GM21367 (cell line): ENCODE results near the gene TBC1D1.

Source experiments
- ATAC-seq: cut with Tn5 transposase; IDR thresholded peaks from one replicate; pipeline ENCODE4 v1.9.1; 2021; ENCODE audit not compliant: unreplicated experiment

Gene TBC1D1

DNA sequence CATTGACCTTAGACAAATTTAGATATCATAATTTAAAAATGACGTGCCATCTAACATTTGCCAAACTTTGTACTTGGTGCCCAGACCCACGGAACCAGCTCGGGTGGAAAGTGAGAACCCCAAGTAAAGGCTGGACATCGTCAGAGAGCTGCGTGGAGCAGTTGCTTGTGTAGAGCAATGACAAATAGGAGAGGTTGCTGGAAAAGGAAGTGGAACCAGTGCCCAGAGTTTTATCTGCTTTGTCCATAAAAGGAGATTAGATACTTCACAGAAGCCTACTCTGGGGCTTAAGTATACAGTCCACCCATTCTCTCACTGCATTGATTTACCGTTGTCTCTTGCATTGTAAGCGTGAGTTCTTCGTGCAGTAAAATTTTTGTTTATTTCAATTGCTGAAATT, 5.4 kb upstream of the TBC1D1 start:
- ATAC-seq = no peak

DNA sequence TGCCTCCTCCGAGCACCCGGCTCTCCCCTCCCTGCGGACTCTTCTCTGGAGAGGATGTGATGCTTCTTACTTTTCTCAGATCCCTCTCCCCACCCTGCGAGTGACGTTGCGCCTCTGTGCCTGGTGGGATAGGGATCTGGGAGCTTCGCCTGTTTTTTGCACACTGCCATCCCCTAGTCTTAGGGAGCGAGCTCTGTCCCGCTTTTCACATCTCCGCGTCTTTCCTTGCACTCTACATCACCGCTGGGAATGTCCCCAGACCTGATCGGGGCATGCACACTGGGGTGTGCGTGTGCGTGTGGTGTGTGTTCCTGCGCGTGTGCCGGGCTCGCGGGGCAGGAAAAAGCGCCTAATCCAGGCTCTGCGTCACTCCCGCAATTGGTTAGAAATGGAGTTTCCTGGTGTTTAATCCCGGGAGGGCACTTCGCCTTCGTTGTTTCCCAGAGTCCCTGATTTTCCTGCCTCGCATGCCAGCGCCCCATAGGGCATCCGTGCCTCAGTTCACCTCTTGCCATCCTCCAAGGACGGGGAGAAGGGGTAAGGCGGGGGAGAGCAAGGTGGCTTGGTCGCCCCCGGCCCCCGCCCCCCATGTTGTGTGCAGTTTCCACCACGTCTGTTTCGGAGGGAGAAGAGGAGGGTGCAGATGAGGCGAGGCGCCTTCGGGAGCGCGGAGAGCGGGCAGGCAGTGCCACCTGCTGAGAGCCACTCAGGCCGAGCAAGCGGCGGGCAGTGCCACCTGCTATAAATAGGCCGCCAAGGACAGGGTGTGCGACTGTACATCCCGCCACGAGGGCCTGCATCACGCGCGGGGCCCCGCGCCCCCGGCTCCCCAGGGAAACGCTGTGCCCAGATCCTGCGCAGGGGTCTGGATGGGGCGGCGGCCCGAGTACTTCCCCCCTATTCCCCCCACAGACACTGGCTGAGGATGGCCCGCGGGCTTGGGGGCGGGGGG, 759 bp upstream of the TBC1D1 start:
- peak; percentile 0 for ATAC-seq

DNA sequence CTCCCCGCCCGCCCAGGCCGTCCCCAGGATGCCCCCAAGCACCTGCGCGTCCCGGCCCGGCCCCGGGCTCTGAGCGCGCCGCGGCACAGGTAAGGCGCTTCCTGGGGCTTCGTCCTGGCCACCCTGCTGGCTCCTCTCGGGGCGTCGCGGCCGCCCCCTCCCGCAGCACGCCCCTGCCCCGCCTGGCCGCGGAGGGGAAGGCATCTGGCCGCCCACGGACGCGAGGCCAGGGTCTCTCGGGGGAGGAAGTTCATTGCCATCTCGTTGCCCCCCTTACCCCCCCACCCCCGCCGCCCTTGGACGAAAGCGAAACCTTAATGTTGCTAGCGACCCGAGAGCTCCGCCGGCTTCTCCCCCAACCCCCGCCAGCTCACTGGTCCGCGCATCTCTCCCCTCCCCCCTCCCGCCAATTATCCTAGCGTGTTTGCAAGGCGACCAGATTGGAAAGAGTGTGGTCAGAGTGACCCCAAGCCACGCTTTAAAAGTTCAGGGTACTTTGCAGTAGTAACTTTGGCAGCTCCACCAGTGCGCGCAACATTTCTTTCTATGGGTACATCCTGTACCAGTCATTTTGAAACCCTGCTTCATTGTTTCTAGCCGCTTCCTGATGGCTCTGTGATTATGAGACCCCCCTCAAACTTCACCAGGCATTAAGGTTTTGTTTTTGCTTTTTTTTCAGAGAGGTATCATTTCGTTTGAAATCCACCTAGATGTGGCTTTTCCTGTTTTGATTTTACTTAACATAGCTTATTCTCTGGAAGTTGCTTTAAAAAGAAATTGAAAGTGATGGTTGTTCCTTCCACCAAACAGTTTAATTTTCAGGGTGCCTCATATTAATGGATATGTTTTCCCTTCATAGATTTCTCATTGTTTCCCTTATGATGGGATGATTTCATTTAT, 626 bp downstream of the TBC1D1 start:
- ATAC-seq = peak; percentile 50

DNA sequence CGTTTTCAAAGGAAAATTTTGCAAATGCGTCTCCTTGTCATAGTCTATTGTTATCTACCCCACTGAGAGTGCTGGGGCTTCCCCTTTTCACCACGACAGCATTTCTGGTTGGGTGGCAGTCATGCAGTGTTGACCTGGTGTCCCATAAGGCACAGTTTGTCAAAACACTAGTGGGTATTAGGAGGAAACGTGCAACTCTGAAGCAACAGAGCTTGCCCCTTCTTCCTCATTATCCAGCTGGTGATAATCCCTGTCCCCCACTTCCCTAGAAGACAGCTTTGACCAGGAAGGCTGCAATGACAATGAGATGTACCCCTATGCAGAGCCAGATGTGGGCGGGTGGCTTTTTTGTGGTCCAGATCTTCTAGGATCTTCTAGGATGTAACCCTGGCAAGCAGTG, 1.8 kb downstream of the TBC1D1 start:
- peak; percentile 49 for ATAC-seq

DNA sequence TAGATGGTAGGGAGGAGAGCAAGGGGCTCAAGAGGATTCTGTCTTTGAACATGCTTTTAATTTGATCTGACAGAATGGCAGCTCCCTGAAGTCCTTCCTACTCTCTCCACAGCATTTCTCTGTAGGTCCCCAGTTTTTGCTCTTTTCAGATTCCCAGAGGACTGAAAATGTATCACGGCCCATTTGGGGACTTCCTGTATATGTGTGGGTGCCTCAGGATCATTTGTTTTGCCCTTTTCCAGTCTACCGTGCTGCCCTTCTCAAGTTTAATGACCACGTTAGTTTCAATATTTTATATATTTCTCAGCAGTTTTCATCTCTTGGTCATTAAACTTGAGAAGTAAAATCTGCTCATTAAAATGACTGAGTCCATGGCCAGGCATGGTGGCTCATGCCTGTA, 2.3 kb downstream of the TBC1D1 start:
- no peak for ATAC-seq

DNA sequence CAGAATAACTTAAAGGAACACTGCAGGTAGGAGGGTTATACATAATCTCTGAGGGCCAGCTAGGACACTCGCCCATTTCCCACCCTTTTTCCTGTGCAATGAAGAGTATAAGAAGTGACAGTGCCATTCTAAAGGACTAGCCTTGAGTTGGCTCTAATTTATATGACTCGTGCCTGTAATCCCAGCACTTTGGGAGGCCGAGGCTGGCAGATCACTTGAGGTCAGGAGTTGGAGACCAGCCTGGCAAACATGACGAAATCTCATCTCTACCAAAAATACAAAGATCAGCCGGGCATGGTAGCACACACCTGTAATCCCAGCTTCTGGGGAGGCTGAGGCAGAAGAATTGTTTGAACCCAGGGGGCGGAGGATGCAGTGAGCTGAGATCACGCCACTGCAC, 4.4 kb downstream of the TBC1D1 start:
- ATAC-seq = no peak

DNA sequence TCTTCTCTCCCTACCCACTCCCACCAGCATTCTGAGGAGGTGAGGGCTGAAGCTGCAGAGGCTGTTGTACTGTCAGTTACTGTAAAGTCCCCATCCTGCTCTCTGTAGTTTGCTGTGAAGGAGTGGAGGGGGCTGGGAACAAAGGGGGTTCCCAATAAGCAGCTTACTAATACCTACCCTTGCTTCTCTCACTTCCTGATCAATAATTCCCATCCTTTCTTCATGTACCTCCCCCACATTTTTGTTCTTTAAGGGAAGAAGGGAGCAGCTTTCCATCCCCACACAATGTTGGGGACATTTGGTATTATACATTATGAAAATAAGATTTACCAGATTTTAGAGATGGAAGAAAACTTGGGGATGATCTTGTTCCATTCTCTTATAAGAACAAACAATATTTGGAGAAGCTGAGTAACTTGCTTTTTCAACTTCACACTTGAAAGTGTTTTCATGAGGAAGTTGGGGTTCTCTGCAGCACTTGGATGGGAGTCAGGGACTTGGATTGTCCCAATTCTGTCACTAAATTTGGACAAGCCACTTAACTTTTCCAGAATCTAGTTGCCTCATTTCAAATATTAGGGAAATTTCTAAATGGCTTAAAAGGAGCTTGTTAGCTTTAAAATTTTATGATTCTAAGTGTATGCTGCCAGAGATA, 5.4 kb downstream of the TBC1D1 start:
- ATAC-seq = no peak

DNA sequence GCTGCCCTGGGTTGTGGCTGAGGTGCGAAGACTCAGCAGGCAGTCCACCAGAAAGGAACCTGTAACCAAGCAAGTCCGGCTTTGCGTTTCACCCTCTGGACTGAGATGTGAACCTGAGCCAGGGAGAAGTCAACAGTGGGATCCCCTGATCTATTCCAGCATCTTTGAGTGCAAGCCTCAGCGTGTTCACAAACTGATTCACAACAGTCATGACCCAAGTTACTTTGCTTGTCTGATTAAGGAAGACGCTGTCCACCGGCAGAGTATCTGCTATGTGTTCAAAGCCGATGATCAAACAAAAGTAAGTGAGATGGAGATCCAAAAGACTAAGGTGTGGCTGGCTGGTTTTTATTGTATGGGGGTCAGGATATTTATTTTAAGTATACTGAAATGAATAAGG, 11.3 kb downstream of the TBC1D1 start:
- no peak for ATAC-seq

DNA sequence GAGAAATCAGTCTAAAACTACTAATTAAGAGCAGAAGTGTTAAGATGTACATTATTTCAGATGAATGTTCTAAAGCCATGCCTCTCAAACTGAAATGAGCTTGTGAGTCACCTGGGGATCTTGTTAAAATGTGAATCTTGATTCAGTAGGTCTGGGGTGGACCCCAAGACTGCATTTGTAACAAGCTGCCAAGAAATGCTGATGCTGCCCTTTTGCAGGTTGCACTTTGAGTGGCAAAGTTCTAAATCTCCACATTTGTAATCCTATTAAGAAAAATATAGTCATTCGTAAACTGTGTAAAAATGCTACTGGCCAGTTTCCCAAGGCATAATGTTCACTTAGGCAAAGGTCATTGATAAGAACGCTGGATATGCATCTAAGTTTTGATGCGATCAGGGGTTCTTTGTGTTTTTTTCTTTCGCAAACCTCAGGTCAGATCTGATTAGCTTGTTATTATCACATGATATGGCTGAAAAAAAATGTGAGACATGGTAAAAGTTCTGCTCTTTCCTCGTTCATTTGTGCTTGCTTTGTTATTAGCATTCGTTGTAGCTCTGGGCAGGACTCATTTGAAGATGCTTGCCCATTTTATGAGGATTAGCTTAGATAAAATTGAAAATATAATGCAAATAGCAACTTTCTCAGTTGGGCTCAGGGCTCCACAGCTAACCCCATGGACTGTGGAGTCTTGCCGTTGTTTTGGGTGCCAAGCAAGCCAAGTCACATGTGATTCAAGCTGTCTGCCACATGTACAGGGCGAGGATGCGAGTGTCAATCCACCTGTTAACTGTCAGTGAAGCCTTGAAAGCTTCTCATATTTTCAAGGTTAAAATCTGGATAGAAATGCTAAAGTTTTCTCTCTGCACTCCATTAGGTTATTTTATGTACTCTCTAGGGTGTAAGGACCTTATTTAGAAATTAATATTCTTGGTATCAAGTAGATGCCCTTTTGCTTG, 12.1 kb downstream of the TBC1D1 start:
- ATAC-seq = no peak

DNA sequence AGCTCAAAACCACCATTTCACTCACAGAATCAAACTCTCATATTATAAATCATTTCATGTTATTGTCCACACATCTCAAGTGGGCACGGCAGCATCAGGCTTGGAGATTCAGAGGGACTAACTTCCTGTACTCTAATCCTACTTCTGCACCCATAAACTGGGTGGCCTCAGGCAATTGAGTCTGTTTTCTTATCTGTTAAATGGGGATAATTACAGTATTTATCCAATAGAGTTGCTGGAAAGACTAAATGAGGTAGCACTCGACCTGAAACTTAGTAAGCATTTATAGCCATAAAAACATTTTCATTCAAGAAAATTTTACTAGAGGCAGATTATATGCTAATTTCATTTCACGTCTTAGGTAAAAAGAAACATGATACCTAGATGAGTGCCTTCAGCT, 13.0 kb downstream of the TBC1D1 start:
- ATAC-seq = no peak

DNA sequence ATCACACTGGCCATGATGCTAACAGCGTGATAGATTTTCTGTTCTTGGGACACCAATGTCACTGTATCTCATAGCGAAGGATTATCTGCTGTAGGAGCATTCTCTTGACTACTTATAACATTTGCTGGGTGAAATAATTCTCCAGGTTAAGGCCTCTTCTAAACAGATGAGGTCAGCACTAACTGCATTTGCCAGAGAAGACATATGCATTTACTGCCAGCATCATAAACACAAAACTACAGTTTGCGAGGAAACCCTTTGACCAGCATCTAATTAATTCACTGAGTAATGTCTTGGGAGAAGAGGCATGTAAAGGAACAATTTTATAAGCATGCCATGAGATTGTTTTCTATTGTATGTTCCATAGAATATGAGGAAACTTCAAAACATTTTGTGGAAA, 13.9 kb downstream of the TBC1D1 start:
- ATAC-seq = no peak

DNA sequence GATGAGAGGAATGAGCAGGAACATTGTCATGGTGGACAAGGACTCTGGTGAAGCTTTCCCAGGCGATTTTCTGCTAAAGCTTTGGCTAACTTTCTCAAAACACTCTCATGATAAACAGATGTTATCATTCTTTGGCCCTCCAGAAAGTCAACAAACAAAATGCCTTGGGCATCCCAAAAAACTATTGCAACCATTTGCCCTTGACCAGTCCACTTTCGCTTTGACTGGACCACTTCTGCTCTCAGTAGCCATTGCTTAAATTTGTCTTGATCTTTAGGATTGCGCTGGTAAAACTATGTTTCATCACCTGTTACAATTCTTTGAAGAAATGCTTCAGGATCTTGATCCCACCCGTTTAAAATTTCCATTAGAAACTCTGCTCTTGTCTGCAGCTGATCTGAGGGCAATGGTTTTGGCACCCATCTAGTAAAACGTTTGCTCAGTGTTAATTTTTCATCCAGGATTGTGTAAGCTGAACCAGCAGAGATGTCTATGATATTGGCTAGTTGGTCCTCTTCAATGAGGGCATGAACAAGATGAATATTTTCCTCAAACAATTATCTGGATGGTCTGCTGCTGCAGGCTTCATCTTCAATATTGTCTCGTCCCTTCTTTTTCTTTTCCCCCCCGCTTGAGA, 14.8 kb downstream of the TBC1D1 start:
- ATAC-seq = no peak

DNA sequence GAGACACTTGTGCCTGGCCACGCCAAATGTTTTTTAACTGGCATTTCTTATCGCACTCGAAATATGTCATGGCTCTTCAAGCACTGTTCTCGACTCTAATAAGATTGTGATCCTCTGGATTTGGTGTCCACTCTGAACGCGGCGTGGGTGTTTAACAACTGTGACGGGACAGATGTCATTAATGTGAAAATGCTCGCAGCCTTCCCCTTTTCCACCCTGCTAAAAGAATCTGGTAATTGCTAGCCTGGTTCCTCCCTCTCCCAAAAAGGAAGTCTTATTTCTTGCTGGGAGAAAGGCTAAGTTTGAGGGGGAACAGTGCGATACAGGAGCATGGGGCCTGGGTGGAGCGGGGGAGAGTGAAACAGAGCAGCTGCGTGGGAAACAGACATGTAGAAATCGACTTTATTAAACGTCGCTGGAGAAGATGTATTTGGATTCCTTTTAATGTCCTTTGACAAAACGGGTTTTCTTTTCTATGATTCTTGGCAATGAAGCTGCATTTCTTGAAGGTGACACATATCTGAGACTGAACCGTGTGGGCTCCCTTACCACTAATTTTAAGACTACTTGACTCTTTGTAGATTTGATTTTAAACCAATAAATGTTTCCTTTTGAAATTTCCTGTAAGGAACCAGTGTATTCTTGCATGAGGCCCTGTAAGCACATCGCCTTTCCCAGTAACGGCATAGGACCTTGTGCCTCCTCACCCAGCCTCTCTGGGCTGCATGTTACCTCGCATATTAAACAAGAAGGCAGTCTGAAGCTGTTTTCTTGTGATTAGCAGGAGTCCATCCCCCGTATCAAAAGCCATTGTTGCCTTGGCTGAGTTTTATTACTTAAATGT, 17.8 kb downstream of the TBC1D1 start:
- ATAC-seq = no peak

DNA sequence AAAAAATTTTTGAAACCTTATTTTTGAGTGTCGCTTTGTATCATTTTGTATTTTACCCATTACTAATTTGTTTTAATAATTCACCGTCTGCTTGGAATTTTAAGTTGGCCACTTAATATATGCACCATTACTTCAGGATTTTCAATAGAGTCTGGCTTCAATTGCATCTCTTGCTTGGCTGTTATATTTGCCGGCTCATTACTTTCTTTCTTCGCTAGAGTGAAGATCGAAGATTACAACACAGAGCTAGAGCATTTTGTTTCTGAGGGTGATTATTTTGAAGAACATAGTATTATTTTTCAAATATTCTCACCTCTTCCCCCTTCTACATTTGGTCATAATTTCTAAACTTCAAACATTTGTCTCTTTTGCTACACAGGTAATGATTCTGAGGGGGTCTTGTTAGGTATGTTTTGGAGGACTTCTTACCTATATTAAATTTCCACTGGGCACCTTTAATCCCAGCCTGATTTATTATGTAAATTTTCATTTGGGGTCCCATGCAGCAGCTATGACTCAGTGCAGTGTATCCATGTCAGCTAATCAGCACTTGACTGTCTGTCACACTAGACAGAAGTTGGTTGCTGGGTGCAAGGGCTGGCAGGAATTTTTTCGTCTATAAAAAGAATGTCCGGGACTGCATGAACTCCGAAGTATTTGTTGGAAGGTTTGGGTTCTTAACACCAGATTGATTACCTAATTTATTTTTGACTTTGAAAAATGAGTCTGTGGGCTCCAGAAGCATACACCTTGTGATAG, 18.6 kb downstream of the TBC1D1 start:
- ATAC-seq = no peak

DNA sequence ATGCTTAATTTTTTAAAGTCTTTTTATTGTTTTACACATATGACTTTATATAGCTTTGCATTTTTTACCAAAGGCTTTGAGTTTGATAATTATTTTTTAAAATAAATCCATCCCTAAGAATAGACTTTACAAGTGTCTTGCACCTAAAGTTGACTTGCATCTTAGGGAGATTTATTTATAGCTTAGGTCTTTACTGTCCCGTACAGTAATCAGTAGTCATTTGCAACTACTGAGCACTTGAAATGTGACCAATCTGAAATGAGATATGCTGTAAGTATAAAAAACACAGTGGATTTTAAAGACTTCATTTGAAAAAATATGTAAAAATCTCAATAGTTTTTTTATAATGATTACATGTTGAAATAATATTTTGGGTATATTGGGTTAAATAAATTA, 19.2 kb downstream of the TBC1D1 start:
- no peak for ATAC-seq

DNA sequence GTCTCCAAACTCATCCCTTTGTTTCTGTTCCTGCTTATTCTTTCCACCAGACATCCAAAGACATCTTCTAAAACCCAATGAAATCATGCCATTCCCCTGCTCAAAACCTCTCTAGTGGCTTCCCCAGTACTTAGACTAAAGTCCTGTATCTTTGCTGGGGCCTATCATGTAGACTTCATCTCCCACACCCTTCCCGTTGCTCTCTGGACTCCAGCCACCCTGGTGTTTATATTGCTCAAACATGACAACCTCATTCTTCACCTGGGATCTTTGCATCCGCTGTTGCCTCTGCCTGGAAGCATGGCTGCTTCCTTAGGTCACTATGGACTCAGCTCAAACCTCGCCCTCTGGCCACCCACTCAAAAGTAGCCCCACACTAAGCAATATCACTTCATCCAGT, 23.7 kb downstream of the TBC1D1 start:
- no peak for ATAC-seq

DNA sequence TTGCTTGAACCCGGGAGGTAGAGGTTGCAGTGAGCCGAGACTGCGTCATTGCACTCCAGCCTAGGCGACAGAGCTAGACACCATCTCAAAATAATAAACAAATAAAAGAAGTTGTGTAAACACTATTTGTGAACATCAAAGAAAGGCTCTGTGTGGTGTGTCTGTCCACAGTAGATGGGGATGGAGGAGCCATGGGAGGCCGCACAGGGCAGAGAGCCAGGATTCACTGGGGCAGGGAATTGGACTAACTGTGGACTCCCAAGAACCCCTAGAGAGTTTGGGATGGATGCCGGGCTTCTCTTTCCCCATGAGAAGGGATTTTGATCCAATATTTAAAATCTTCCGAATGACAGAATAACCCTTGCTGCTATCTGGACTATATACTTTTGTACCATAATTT, 26.5 kb downstream of the TBC1D1 start:
- ATAC-seq = no peak

DNA sequence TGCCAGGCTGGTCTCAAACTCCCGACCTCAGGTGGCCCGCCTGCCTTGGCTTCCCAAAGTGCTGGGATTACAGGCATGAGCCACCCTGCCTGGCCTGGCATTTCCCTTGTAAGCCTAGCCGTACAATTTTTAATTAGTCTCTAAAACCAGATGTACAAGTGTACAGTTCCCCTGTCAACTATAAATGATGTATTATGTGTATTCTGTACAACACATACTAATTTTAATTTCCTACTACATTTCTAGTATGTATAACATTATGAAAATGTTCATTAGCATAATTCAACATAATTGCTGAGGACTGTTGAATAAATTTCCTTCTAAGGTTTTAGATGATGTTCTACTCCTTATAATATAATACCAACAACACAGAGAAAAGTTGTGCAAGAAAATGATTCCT, 27.8 kb downstream of the TBC1D1 start:
- no peak for ATAC-seq
